Endometrial microvascular endothelial cells (primary cell): ENCODE measurements around the gene EHD4. TPM values are rescaled to one million over a fixed set of nuclear protein-coding genes. Genes with fewer than 3 reads are reported as not detected.

Experiments
- in situ Hi-C: cut with HindIII; loops from 2 replicates; pipeline ENCODE4 v1.10.0; 2017; ENCODE audit warnings: low sequenced_read_pairs, low pct_unique_long_range_greater_than_20kb; ENCODE audit errors: inconsistent ontology term
- total RNA-seq: library from RNA; depleted of rRNA; stranded (reverse); fragments of >200 nt; gene quantifications from one replicate; pipeline ENCODE4 v1.2.3, GENCODE V29; 2015; ENCODE audit errors: inconsistent ontology term

EHD4 gene
- total RNA-seq, 1 donor from 2014 or later = 168 TPM

GRCh38 chr15:41983621-41984571 is 11.5 kb upstream of the EHD4 start:
- in situ Hi-C loops = no loop called here

GRCh38 chr15:41983221-41983620 is 10.9 kb upstream of the EHD4 start:
- in situ Hi-C loops = no loop called here

- in situ Hi-C loops = no loop called here
Measured at GRCh38 chr15:41982133-41982930, 10.0 kb upstream of the EHD4 start.

DNA sequence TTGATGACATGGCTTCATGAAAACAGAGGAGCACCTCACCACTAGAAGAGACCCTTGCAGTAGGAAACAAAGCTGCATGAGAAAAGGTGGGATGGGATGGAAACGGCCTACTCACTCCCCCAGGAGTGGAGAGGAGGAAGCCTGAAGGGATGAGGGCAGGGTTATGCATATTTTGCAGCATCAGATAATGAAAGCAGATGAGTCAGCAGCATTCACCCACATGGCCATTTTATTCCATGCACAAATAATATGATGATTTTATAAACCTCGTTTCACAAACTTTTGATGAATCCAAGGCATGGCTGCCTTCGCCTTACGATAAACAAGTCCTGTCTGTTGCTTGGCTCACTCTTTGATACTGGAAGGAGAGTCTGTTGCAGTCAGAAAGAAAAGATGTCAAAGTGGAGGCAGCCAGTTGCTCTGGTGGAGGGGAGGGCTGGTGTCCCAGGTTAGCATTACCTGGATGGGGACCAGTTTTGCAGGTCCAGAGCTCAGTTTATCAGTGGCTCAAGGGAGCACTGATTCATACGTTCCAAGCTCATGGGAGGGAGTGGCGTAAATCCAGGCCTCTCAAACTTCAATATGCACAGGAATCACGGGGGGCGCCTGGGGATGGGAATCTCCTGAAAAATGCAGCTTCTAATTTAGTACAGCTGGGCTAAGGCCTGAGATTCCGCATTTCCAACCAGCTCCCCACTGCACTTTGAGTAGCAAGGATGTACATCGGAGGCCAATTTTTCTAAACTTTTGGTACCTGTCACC is 9.2 kb upstream of the EHD4 start:
- in situ Hi-C loops = no loop called here

- in situ Hi-C loops = no loop called here
Measured at GRCh38 chr15:41980654-41981323, 8.4 kb upstream of the EHD4 start.

GRCh38 chr15:41979493-41980266 is 7.3 kb upstream of the EHD4 start:
- in situ Hi-C loops = no loop called here

GRCh38 chr15:41978534-41978933 is 6.2 kb upstream of the EHD4 start:
- in situ Hi-C loops = no loop called here

- in situ Hi-C loops = no loop called here
Measured at GRCh38 chr15:41977757-41978383, 5.5 kb upstream of the EHD4 start.

DNA sequence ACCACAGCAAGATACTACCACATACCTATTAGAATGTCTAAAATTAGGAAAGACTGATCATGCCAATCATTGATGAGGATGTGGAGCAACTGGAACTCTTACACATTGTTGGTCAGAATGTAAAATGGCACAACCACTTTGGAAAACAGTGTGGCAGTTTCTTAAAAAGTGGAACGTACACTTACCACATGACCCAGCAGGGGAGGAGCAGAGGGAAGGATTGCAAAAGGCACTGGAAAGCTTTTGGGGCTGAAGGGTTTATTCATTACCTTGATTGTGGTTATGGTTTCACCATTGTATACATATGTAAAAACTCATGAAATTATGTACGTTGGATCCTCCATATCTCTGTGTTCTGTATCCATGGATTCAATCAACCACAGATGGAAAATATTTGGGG is 3.3 kb upstream of the EHD4 start:
- in situ Hi-C loops = no loop called here

DNA sequence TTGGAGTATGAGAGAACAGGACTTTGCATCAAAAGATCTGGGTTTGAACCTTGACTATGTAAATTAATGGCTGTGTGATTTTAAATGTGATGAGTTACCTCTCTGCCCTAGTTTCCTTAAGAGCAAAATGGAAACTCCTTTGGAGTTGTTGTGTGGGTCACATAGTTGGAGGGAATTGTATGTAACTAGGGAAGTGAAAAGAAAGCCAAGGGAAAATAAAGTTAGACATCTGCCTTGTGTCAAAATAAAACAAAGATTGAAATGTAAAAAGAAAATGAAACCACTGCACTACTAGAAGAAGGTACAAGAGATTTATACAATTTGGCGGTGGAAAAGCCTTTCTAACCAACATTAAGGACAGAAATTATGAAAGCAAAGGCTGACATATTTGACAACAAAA is 1.7 kb upstream of the EHD4 start:
- in situ Hi-C loops = no loop called here

GRCh38 chr15:41971895-41972252 is 483 bp downstream of the EHD4 start:
- in situ Hi-C loops = no loop called here

- in situ Hi-C loops = no loop called here
Measured at GRCh38 chr15:41971089-41971894, 1.1 kb downstream of the EHD4 start.

DNA sequence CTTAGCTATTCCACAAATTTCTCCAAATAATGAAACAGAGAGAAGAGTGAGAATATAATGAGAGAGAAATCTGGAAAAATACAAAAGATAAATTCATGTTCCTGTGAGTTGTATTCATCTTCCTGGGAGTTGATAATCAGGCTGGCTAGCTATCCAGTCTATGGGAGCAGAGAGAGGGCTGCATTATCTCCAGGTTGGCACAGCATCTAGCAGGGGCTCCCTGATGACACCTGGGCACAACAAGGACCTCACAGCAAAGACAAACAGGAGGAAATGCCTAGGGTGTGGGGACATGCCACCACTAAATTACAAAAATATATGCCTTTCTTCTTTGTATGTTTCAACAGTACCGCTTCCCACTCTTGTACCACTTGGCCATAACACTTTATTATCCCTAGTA is 1.9 kb downstream of the EHD4 start:
- in situ Hi-C loops = no loop called here

DNA sequence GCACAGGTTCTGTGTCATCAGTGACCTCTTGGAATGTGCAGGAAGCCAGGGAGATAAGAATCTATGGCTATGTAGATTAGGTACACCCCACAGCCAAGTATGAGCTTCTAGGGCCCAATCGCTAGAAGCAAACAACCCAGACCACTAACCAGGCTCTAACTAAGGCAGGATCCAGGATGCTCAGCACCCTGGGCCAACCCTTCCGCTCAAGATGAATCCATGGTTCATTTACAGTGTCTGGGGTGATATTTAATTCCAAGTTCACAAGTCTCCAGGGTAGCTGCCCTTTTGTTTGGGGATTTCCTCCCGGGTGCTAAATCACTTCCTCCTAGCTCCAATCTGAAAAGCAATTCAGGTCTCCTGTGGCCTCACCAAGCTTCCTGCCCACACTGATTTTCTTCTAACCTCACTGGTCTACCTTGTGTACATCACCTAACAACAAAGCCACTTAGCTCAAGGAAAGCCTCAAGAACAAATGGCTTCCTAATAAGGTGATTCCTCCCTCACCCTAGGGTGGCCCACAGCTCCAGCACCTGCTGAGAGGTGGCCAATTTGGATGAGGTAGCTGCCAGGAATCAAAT is 2.4 kb downstream of the EHD4 start:
- in situ Hi-C loops = no loop called here

DNA sequence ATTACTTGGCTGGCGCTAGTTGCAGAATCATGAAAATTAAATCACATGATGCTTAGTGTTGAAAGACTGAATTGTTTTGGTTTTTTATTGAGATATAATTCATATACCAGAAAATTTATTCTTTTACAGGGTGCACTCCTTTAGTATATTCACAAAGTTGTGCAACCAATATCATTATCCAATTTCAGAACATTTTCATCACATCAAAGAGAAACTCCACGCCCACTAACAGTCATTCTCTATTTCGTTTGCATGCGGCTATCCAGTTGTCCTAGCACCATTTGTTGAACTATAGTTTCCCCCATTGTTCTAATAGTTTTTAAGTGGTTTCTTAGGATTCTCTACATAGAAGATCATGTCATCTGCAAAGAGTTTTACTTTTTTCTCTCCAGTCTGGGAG is 3.7 kb downstream of the EHD4 start:
- in situ Hi-C loops = no loop called here

- in situ Hi-C loops = no loop called here
Measured at GRCh38 chr15:41967506-41968206, 4.7 kb downstream of the EHD4 start.
